MG63 (cell line): ENCODE data around the gene UTS2B. TPM values are rescaled to one million over a fixed set of nuclear protein-coding genes. Genes with fewer than 3 reads are reported as not detected.

ENCODE experiments used
- DNase-seq: peaks from one replicate; pipeline ENCODE4 v3.0.0-alpha.2; 2020
- H3K27me3 ChIP-seq: fragments of 250-450 bp; sonication (Bioruptor Pico); 2 replicates; pipeline ENCODE4 v1.5.1; 2020; ENCODE audit warnings: mild to moderate bottlenecking, moderate library complexity
- H3K36me3 ChIP-seq: fragments of 250-450 bp; sonication (Bioruptor Pico); 2 replicates; pipeline ENCODE4 v1.5.1; 2020; ENCODE audit warnings: mild to moderate bottlenecking, moderate library complexity
- H3K4me3 ChIP-seq: fragments of 250-450 bp; sonication (Bioruptor Pico); 2 replicates; pipeline ENCODE4 v1.5.1; 2020; ENCODE audit warnings: mild to moderate bottlenecking, moderate library complexity
- H3K9me3 ChIP-seq: fragments of 250-450 bp; sonication (Bioruptor Pico); 2 replicates; pipeline ENCODE4 v1.5.1; 2020; ENCODE audit warnings: mild to moderate bottlenecking, moderate library complexity
- total RNA-seq: library from RNA; depleted of rRNA; stranded (reverse); fragments of >200 nt; shearing (Covaris generic); gene quantifications from 2 replicates; pipeline ENCODE4 v1.2.3, GENCODE V29; 2014; ENCODE audit warnings: low replicate concordance; rRNA removed

Gene UTS2B, protein sequence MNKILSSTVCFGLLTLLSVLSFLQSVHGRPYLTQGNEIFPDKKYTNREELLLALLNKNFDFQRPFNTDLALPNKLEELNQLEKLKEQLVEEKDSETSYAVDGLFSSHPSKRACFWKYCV
- total RNA-seq, result not detected in 2 replicates

DNA sequence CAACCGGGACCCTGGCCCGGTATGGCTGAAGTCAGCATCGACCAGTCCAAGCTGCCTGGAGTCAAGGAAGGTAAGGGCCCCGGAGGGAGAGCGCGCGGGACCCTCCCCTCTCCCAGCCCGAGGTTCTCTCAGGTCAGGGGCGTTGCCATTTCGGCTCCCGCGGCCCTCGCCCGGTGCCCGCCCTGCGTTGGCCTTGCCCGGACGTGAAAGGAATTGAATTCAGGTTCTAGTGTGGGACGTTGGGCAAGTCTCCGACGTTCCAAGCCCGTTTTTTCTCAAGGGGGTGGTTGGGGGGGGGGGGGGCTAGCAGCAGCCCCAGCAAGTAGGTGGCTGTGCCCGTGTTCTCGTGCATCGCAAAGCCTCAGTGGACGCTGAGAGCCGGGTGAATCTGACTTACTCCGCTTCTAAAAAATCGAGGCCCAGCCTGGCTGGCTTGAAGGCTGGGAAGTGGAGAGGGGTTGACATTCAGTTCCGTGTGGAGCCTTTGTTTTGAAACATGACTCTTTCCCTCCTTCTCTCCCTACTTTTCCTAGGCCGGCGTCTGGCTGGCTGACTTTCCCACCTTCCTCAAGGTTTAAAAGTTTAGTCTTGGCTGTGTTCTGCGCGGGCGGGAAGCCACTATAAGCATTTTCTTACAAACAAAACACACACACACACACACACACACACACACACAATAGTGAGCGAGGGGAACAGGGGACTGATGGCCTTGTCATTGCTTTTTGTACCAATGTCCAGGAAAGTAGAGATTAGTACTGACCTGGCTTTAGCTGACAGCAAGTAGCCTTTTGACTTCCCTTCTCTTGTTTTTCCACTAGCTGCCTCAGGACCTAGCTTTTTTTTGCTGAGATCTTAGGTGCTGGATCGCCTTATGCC, at the start of gene UTS2B:
TSS of gene UTS2B (minus strand) at position 873 of the 876 bp plus-strand sequence. CDS start 48,337 bp downstream, outside the sequence.
- H3K9me3 ChIP-seq, result no peaks in the 10 kb centered on the region
- H3K4me3 ChIP-seq, result peak within 1 kb of the TSS; percentile 63
- H3K27me3 ChIP-seq, result no peaks in the 10 kb centered on the region
- DNase-seq, result peak; percentile 49
- H3K36me3 ChIP-seq, result no peaks in the 10 kb centered on the region; the same call in 1 of the 2 replicates

- Histone ChIP-seq H3K36me3 (peaks cover 33% of the 10 kb centered on the region), H3K4me3 (no peak overlapping the region), H3K9me3 (no peaks in the 10 kb centered on the region), H3K27me3 (no peaks in the 10 kb centered on the region)
- no peak for DNase-seq
Observed at GRCh38 chr3:191380001-191380400, 49.7 kb upstream of the UTS2B start.

DNA sequence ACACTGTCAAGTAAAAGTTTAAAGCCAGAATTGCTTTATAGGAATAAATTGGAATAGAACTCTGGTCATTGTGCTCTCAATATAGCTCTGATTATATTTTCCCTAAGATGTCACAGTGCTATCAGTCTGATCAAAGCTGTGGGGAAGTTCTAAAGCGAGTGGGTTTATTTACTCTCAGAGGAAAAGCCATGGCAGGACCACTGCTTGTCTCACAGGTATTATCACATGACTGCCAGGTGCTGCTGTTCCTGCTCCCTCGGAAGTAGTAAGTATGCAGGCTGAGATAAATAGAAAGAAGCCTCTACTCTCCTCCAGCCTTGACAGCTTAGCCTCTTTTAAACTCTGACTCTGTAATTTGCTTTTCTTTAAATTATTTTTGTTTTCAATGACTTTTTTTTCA, 49.1 kb upstream of the UTS2B start:
- Histone ChIP-seq H3K9me3 (no peaks in the 10 kb centered on the region), H3K36me3 (peaks cover 33% of the 10 kb centered on the region), H3K4me3 (no peak overlapping the region), H3K27me3 (no peaks in the 10 kb centered on the region)
- DNase-seq, result no peak

GRCh38 chr3:191378142-191378812, 48.0 kb upstream of the UTS2B start:
- Histone ChIP-seq H3K4me3 (no peak overlapping the region), H3K36me3 (peaks cover 28% of the 10 kb centered on the region), H3K9me3 (no peaks in the 10 kb centered on the region), H3K27me3 (no peaks in the 10 kb centered on the region)
- DNase-seq, result no peak

- peaks cover 18% of the 10 kb centered on the region for H3K36me3 ChIP-seq
- no peaks in the 10 kb centered on the region for H3K27me3 ChIP-seq
- H3K4me3 ChIP-seq, result no peak overlapping the region
- H3K9me3 ChIP-seq, result no peaks in the 10 kb centered on the region
- peak; percentile 59 for DNase-seq
Observed at GRCh38 chr3:191376516-191377141, 46.3 kb upstream of the UTS2B start.

DNA sequence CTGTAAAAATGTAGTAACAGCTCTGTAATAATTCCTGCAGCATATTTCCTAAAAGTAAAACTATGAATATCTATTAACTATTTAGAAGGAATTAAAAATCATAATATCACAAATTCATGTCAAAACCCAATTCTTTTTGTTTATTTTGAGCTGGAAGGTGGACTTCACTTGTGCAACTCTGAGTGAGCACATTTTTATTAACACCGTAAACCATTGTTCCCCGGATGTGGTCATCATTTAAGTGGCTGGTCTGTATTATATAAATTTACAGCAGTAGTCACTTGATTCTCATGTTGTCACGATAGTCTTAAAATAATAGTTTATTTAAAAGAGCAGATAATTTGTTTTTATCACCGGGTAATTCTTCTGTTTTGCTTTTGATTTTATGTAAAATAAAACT, 43.0 kb upstream of the UTS2B start:
- Histone ChIP-seq H3K4me3 (no peak overlapping the region), H3K27me3 (no peaks in the 10 kb centered on the region), H3K36me3 (peaks cover 17% of the 10 kb centered on the region), H3K9me3 (no peaks in the 10 kb centered on the region)
- DNase-seq, result no peak

GRCh38 chr3:191372122-191372521, 41.8 kb upstream of the UTS2B start:
- Histone ChIP-seq H3K4me3 (no peak overlapping the region), H3K27me3 (no peaks in the 10 kb centered on the region), H3K9me3 (no peaks in the 10 kb centered on the region), H3K36me3 (peaks cover 23% of the 10 kb centered on the region)
- no peak for DNase-seq

GRCh38 chr3:191369616-191370010, 39.3 kb upstream of the UTS2B start:
- H3K36me3 ChIP-seq, result peaks cover 24% of the 10 kb centered on the region
- H3K9me3 ChIP-seq, result no peaks in the 10 kb centered on the region
- no peak overlapping the region for H3K4me3 ChIP-seq
- no peak for DNase-seq
- H3K27me3 ChIP-seq, result no peaks in the 10 kb centered on the region

- no peak overlapping the region for H3K4me3 ChIP-seq
- H3K36me3 ChIP-seq, result peaks cover 24% of the 10 kb centered on the region
- DNase-seq, result no peak
- no peaks in the 10 kb centered on the region for H3K27me3 ChIP-seq
- H3K9me3 ChIP-seq, result no peaks in the 10 kb centered on the region
Observed at GRCh38 chr3:191368755-191369615, 38.7 kb upstream of the UTS2B start.

GRCh38 chr3:191366675-191367074, 36.3 kb upstream of the UTS2B start:
- H3K36me3 ChIP-seq, result peaks cover 28% of the 10 kb centered on the region
- H3K9me3 ChIP-seq, result no peaks in the 10 kb centered on the region
- no peak overlapping the region for H3K4me3 ChIP-seq
- DNase-seq, result no peak
- no peaks in the 10 kb centered on the region for H3K27me3 ChIP-seq

- Histone ChIP-seq H3K9me3 (no peaks in the 10 kb centered on the region), H3K4me3 (no peak overlapping the region), H3K27me3 (no peaks in the 10 kb centered on the region), H3K36me3 (peaks cover 45% of the 10 kb centered on the region)
- no peak for DNase-seq
Observed at GRCh38 chr3:191363221-191363620, 32.9 kb upstream of the UTS2B start.

DNA sequence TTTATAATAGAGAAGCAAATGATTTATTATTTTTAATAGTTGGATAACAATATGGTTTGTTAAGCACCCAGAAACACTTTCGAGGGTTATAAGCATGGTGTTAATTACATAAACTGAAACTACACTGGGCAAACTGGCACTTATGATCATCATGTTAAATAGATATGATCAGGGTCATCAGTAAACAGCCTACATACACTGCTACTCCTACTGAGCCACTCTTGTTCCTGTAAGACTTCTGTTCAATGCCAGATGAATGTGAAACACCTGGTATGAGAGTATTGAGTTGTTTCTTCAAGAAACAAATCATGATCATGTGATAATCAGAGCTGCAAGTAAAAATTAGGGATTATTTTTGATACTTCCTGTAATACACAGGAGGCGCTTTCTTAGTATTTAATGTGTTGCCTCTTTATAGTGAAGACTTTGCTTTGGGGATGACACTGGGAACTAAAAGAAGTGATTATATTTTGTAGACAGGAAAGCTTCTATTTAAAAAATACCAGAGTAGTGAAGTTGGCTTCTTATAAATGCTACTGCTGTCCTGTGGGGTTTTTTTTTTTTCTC, 32.3 kb upstream of the UTS2B start:
- no peaks in the 10 kb centered on the region for H3K9me3 ChIP-seq
- H3K4me3 ChIP-seq, result no peak overlapping the region
- no peak for DNase-seq
- H3K36me3 ChIP-seq, result peaks cover 50% of the 10 kb centered on the region
- H3K27me3 ChIP-seq, result no peaks in the 10 kb centered on the region

- Histone ChIP-seq H3K27me3 (no peaks in the 10 kb centered on the region), H3K4me3 (no peak overlapping the region), H3K9me3 (no peaks in the 10 kb centered on the region), H3K36me3 (peaks cover 47% of the 10 kb centered on the region)
- DNase-seq, result no peak
Observed at GRCh38 chr3:191362037-191362436, 31.7 kb upstream of the UTS2B start.

- H3K9me3 ChIP-seq, result no peaks in the 10 kb centered on the region
- DNase-seq, result no peak
- peaks cover 46% of the 10 kb centered on the region for H3K36me3 ChIP-seq
- H3K4me3 ChIP-seq, result no peak overlapping the region
- H3K27me3 ChIP-seq, result no peaks in the 10 kb centered on the region
Observed at GRCh38 chr3:191361456-191361855, 31.1 kb upstream of the UTS2B start.

- no peak overlapping the region for H3K4me3 ChIP-seq
- DNase-seq, result no peak
- H3K36me3 ChIP-seq, result peaks cover 44% of the 10 kb centered on the region
- H3K27me3 ChIP-seq, result no peaks in the 10 kb centered on the region
- H3K9me3 ChIP-seq, result no peaks in the 10 kb centered on the region
Observed at GRCh38 chr3:191360620-191361019, 30.3 kb upstream of the UTS2B start.

DNA sequence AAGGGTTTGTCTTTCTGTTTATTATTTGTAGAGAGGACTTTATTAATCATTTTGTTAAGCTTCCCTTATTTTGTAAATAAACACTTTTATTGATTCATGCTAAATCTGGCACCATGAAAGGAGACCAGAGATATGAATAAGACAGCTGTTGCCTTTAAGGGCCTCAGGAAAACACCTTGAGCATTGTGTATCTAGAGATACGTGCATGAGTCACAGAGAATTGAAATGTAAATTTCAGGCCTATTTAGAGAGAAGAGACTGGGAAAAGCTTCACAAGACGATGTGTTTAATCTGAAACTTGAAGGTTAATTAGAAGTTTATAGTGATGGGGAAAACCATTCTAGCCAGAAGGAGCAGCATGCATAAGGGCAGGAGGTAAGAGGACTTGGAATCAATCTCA, 28.6 kb upstream of the UTS2B start:
- peaks cover 44% of the 10 kb centered on the region for H3K36me3 ChIP-seq
- DNase-seq, result no peak
- H3K9me3 ChIP-seq, result no peaks in the 10 kb centered on the region
- no peak overlapping the region for H3K4me3 ChIP-seq
- H3K27me3 ChIP-seq, result no peaks in the 10 kb centered on the region
